Liver (tissue), 9 donors: Measurements from ENCODE around the gene CDH3. TPM values are rescaled to one million over a fixed set of nuclear protein-coding genes. Genes with fewer than 3 reads are reported as not detected.

ENCODE experiments used
- DNase-seq: peaks from one replicate; pipeline ENCODE4 v3.0.0-alpha.2; 2017; ENCODE audit warnings: low spot score
- H3K27ac ChIP-seq, 2 donors: one replicate each; pipeline ENCODE4 v1.7.0; 2013; ENCODE audit warnings: inconsistent platforms in 2 of 2, low read length in 2 of 2, control low read depth in 1 of 2, low read depth in 1 of 2, mild to moderate bottlenecking in 1 of 2
- H3K27me3 ChIP-seq, 4 donors: one replicate each; pipeline versions ENCODE4 v1.6.1 to v1.7.0; 2013; ENCODE audit warnings: low read length in 3 of 4, inconsistent platforms in 1 of 4, mild to moderate bottlenecking in 1 of 4, moderate library complexity in 1 of 4; ENCODE audit not compliant: control insufficient read depth in 4 of 4, insufficient read depth in 4 of 4
- H3K36me3 ChIP-seq, 4 donors: one replicate each; pipeline versions ENCODE4 v1.6.1 to v1.7.0; 2013; ENCODE audit warnings: low read length in 3 of 4, mild to moderate bottlenecking in 3 of 4, low read depth in 1 of 4, moderate library complexity in 1 of 4; ENCODE audit not compliant: control insufficient read depth in 4 of 4, insufficient read depth in 3 of 4
- H3K4me1 ChIP-seq, 4 donors: one replicate each; pipeline versions ENCODE4 v1.6.1 to v1.7.0; 2013; ENCODE audit warnings: low read length in 3 of 4, mild to moderate bottlenecking in 3 of 4, moderate library complexity in 1 of 4; ENCODE audit not compliant: control insufficient read depth in 4 of 4, insufficient read depth in 4 of 4
- H3K4me3 ChIP-seq, 3 donors: one replicate each; pipeline versions ENCODE4 v1.6.1 to v1.7.0; 2013; ENCODE audit warnings: low read length in 3 of 3, control low read depth in 1 of 3, low read depth in 1 of 3, mild to moderate bottlenecking in 1 of 3
- H3K9ac ChIP-seq, 2 donors: one replicate each; pipeline ENCODE4 v1.7.0; 2013; ENCODE audit warnings: low read length in 2 of 2, mild to moderate bottlenecking in 2 of 2, moderate library complexity in 2 of 2, control low read depth in 1 of 2, low read depth in 1 of 2
- H3K9me3 ChIP-seq, 4 donors: one replicate each; pipeline versions ENCODE4 v1.6.1 to v1.7.0; 2013; ENCODE audit warnings: low read length in 3 of 4; ENCODE audit not compliant: control insufficient read depth in 4 of 4
- CTCF ChIP-seq: fragments of 150-350 bp; IDR thresholded peaks from 2 replicates; pipeline ENCODE4 v1.5.1; 2017; ENCODE audit warnings: improper control_type of control experiment, low read depth, low read length; ENCODE audit not compliant: missing input control
- EGR1 ChIP-seq, 2 donors: IDR thresholded peaks; 2 replicates each; pipeline ENCODE4 v1.6.1; 2016 to 2018; ENCODE audit warnings: antibody characterized with exemption in 2 of 2, low read depth in 2 of 2
- FOXA1 ChIP-seq: IDR thresholded peaks from 2 replicates; pipeline ENCODE4 v1.6.1; 2016; ENCODE audit warnings: antibody characterized with exemption
- FOXA2 ChIP-seq: IDR thresholded peaks from 2 replicates; pipeline ENCODE4 v1.6.1; 2016; ENCODE audit warnings: antibody characterized with exemption
- GABPA ChIP-seq, 2 donors: IDR thresholded peaks in 1 of 2; conservative IDR thresholded peaks in 1 of 2; 2 replicates each; pipeline ENCODE4 v1.6.1; 2016; ENCODE audit warnings: antibody characterized with exemption in 2 of 2, mild to moderate bottlenecking in 1 of 2, moderate library complexity in 1 of 2
- HNF4A ChIP-seq, 2 donors: conservative IDR thresholded peaks; 2 replicates each; pipeline ENCODE4 v1.6.1; 2016; ENCODE audit warnings: antibody characterized with exemption in 2 of 2, mild to moderate bottlenecking in 2 of 2
- HNF4G ChIP-seq: IDR thresholded peaks from 2 replicates; pipeline ENCODE4 v1.6.1; 2016; ENCODE audit warnings: antibody characterized with exemption
- JUND ChIP-seq, 2 donors: IDR thresholded peaks; 2 replicates each; pipeline ENCODE4 v1.6.1; 2016; ENCODE audit warnings: antibody characterized with exemption in 2 of 2
- NR2F2 ChIP-seq: IDR thresholded peaks from 2 replicates; pipeline ENCODE4 v1.6.1; 2016; ENCODE audit warnings: antibody characterized with exemption
- RAD21 ChIP-seq, 2 donors: IDR thresholded peaks; 2 replicates each; pipeline ENCODE4 v1.6.1; 2016; ENCODE audit warnings: antibody characterized with exemption in 2 of 2, mild to moderate bottlenecking in 2 of 2
- RXRA ChIP-seq, 2 donors: IDR thresholded peaks; 2 replicates each; pipeline ENCODE4 v1.6.1; 2017 to 2018; ENCODE audit warnings: antibody characterized with exemption in 2 of 2, mild to moderate bottlenecking in 1 of 2
- SP1 ChIP-seq: IDR thresholded peaks from 2 replicates; pipeline ENCODE4 v1.6.1; 2018; ENCODE audit warnings: antibody characterized with exemption, mild to moderate bottlenecking
- TAF1 ChIP-seq: conservative IDR thresholded peaks from 2 replicates; pipeline ENCODE4 v1.6.1; 2016; ENCODE audit warnings: antibody characterized with exemption, mild to moderate bottlenecking
- YY1 ChIP-seq: IDR thresholded peaks from 2 replicates; pipeline ENCODE4 v1.6.1; 2016; ENCODE audit warnings: antibody characterized with exemption, mild to moderate bottlenecking
- WGBS: extraction: QIAGEN DNeasy Blood & Tissue Kit; methylation state at CpG from one replicate; pipeline ENCODE4 v1.1.7; 2013; 5-methylcytosine and 5-hydroxymethylcytosine counted together
- polyA plus RNA-seq, 2 donors: library from polyadenylated mRNA; stranded (reverse) in 1 of 2; unstranded in 1 of 2; fragments of 200-250 nt in 1 of 2; fragments of >200 nt in 1 of 2; fragmentation: Nextera tagmentation in 1 of 2; extraction: Ambion mirVana in 1 of 2; gene quantifications; one replicate each; pipeline versions ENCODE4 v1.2.1 to v1.2.3, GENCODE V29; 2013 to 2015
- total RNA-seq, 2 donors: library from RNA; depleted of rRNA; stranded (reverse); fragments of >200 nt; gene quantifications; one replicate each; pipeline ENCODE4 v1.2.3, GENCODE V29; 2014
- TF ChIP-seq, protein P1 (sequence below): IDR thresholded peaks from 2 replicates; pipeline ENCODE4 v1.6.1; 2016; ENCODE audit warnings: antibody characterized with exemption
- TF ChIP-seq, protein P2 (sequence below): IDR thresholded peaks from 2 replicates; pipeline ENCODE4 v1.6.1; 2016; ENCODE audit warnings: antibody characterized with exemption, mild to moderate bottlenecking
- TF ChIP-seq, protein P3 (sequence below): IDR thresholded peaks from 2 replicates; pipeline ENCODE4 v1.6.1; 2016; ENCODE audit warnings: antibody characterized with exemption
- donor health status: healthy.
- donor health status: healthy.
- donor health status: healthy.
- donor health status: healthy.
- donor health status: healthy.

CDH3 gene
- total and polyA plus RNA-seq, 4 donors: 0.08 to 0.19 TPM; not detected in 2

DNA sequence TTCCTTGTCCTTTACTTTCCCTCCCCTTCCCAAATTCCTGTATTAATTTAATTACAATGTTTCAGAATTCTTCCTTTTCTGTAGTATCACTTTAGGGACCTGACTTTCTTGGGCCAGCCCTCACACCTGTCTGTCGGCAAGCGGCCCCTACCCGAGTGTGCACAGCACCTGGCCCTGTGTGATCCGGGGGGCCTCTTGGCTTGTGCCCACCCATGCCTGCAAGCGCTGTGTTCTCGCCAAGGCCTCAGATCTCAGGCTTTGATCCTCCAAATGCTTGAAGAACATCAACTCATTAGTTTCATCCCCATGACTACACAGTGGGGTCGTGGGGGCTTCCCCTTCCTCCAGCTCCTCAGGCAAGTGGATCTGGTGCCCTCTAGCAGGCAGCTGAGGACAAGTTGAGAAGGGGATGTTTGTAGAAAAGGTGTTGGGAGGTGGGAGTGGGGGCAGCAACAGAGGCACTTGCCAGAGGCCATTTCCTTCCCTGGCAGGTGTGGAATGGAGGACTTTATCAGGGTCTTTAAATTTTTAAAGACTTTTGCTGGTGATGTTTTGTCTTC, 15.7 kb upstream of the CDH3 start:
- Histone ChIP-seq H3K9me3 (no peaks in the 10 kb centered on the region), H3K36me3 (no peaks in the 10 kb centered on the region), H3K4me3 (no peak overlapping the region), H3K4me1 (no peaks in the 10 kb centered on the region), H3K27ac (no peak overlapping the region), H3K27me3 (peaks cover 0 to 2% (median 0%) of the 10 kb centered on the region in 4 donors), H3K9ac (no peak overlapping the region)
- DNase-seq: no peak
- TF ChIP-seq SP1: no peak
- no peak for TF ChIP-seq JUND (IDR thresholded peaks at IDR 0.05)
- TF ChIP-seq HNF4A (conservative IDR thresholded peaks at IDR 0.05): no peak
- TF ChIP-seq FOXA2: no peak
- no peak for TF ChIP-seq RXRA (IDR thresholded peaks at IDR 0.05)
- no peak for TF ChIP-seq TAF1
- TF ChIP-seq, protein P1, sequence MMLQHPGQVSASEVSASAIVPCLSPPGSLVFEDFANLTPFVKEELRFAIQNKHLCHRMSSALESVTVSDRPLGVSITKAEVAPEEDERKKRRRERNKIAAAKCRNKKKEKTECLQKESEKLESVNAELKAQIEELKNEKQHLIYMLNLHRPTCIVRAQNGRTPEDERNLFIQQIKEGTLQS: no peak
- no peak for TF ChIP-seq YY1
- TF ChIP-seq CTCF: no peak
- TF ChIP-seq, protein P2, sequence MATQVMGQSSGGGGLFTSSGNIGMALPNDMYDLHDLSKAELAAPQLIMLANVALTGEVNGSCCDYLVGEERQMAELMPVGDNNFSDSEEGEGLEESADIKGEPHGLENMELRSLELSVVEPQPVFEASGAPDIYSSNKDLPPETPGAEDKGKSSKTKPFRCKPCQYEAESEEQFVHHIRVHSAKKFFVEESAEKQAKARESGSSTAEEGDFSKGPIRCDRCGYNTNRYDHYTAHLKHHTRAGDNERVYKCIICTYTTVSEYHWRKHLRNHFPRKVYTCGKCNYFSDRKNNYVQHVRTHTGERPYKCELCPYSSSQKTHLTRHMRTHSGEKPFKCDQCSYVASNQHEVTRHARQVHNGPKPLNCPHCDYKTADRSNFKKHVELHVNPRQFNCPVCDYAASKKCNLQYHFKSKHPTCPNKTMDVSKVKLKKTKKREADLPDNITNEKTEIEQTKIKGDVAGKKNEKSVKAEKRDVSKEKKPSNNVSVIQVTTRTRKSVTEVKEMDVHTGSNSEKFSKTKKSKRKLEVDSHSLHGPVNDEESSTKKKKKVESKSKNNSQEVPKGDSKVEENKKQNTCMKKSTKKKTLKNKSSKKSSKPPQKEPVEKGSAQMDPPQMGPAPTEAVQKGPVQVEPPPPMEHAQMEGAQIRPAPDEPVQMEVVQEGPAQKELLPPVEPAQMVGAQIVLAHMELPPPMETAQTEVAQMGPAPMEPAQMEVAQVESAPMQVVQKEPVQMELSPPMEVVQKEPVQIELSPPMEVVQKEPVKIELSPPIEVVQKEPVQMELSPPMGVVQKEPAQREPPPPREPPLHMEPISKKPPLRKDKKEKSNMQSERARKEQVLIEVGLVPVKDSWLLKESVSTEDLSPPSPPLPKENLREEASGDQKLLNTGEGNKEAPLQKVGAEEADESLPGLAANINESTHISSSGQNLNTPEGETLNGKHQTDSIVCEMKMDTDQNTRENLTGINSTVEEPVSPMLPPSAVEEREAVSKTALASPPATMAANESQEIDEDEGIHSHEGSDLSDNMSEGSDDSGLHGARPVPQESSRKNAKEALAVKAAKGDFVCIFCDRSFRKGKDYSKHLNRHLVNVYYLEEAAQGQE: no peak
- no peak for TF ChIP-seq EGR1 (IDR thresholded peaks at IDR 0.05; ENCODE audit: low read depth in 2 of 2)
- 69% methylated on average over 7 of the region's 7 CpGs for WGBS

- Histone ChIP-seq H3K27me3 (no peaks in the 10 kb centered on the region), H3K9ac (no peak overlapping the region), H3K27ac (no peak overlapping the region), H3K4me3 (no peak overlapping the region), H3K9me3 (peaks cover 0 to 2% (median 0%) of the 10 kb centered on the region in 4 donors), H3K36me3 (no peaks in the 10 kb centered on the region), H3K4me1 (no peaks in the 10 kb centered on the region)
- 32% methylated on average over 12 of the region's 12 CpGs for WGBS
- TF ChIP-seq FOXA1: no peak
- TF ChIP-seq SP1: no peak
- TF ChIP-seq, protein P1: no peak
- no peak for TF ChIP-seq FOXA2
- TF ChIP-seq HNF4G: no peak
- no peak for TF ChIP-seq RXRA (IDR thresholded peaks at IDR 0.05)
- TF ChIP-seq, protein P3, sequence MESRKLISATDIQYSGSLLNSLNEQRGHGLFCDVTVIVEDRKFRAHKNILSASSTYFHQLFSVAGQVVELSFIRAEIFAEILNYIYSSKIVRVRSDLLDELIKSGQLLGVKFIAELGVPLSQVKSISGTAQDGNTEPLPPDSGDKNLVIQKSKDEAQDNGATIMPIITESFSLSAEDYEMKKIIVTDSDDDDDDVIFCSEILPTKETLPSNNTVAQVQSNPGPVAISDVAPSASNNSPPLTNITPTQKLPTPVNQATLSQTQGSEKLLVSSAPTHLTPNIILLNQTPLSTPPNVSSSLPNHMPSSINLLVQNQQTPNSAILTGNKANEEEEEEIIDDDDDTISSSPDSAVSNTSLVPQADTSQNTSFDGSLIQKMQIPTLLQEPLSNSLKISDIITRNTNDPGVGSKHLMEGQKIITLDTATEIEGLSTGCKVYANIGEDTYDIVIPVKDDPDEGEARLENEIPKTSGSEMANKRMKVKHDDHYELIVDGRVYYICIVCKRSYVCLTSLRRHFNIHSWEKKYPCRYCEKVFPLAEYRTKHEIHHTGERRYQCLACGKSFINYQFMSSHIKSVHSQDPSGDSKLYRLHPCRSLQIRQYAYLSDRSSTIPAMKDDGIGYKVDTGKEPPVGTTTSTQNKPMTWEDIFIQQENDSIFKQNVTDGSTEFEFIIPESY: no peak
- no peak for TF ChIP-seq HNF4A (conservative IDR thresholded peaks at IDR 0.05)
- TF ChIP-seq, protein P2: no peak
- no peak for TF ChIP-seq NR2F2
- no peak for TF ChIP-seq GABPA (IDR thresholded peaks at IDR 0.05 in 1 of 2, conservative IDR thresholded peaks at IDR 0.05 in 1 of 2)
- TF ChIP-seq RAD21 (IDR thresholded peaks at IDR 0.05): no peak
- TF ChIP-seq CTCF: no peak
- TF ChIP-seq JUND (IDR thresholded peaks at IDR 0.05): no peak
- no peak for DNase-seq
These were observed 9.0 kb upstream of the CDH3 start for GRCh38 chr16:68636064-68636560.
